Sigmoid colon (tissue), 7 donors: ENCODE results near the gene TRIM41. TPM values are rescaled to one million over a fixed set of nuclear protein-coding genes. Genes with fewer than 3 reads are reported as not detected.
A peak's percentile ranks its signal among the peaks of the same experiment; 100 is the strongest.

Experiments
- DNase-seq: peaks from one replicate; pipeline ENCODE4 v3.0.0-alpha.2; 2019
- H3K27ac ChIP-seq, 4 donors: fragments of 200-600 bp; sonication (generic); one replicate each; pipeline ENCODE4 v1.5.1; 2016 to 2019; ENCODE audit warnings: mild to moderate bottlenecking in 1 of 4
- H3K27me3 ChIP-seq, 3 donors: fragments of 200-600 bp; sonication (generic); one replicate each; pipeline ENCODE4 v1.5.1; 2019; ENCODE audit warnings: mild to moderate bottlenecking in 1 of 3
- H3K36me3 ChIP-seq, 4 donors: fragments of 200-600 bp; sonication (generic); one replicate each; pipeline ENCODE4 v1.5.1; 2016 to 2019
- H3K4me1 ChIP-seq, 4 donors: fragments of 200-600 bp; sonication (generic); one replicate each; pipeline ENCODE4 v1.5.1; 2017 to 2019
- H3K4me3 ChIP-seq, 4 donors: fragments of 200-600 bp; sonication (generic); one replicate each; pipeline ENCODE4 v1.5.1; 2017 to 2019; ENCODE audit warnings: mild to moderate bottlenecking in 2 of 4, moderate library complexity in 1 of 4
- H3K9me3 ChIP-seq, 4 donors: fragments of 200-600 bp in 3 of 4; sonication (generic) in 3 of 4; one replicate each; pipeline versions ENCODE4 v1.5.1 to v1.6.1; 2013 to 2019
- EP300 ChIP-seq, 4 donors: sonication (generic); formaldehyde crosslinking; IDR thresholded peaks; one replicate each; pipeline ENCODE4 v1.6.1; 2017; ENCODE audit warnings: antibody characterized with exemption in 4 of 4
- POLR2A ChIP-seq, 2 donors: fragments of 450-650 bp; IDR thresholded peaks; one replicate each; pipeline ENCODE4 v1.6.1; 2016; ENCODE audit warnings: antibody characterized with exemption in 2 of 2, mild to moderate bottlenecking in 2 of 2, moderate library complexity in 2 of 2
- POLR2AphosphoS5 ChIP-seq, 4 donors: sonication (generic); formaldehyde crosslinking; IDR thresholded peaks; one replicate each; pipeline ENCODE4 v1.6.1; 2017; ENCODE audit warnings: antibody characterized with exemption in 4 of 4
- WGBS, 2 donors: extraction: QIAGEN DNeasy Blood & Tissue Kit; methylation state at CpG; one replicate each; pipeline ENCODE4 v1.1.7; 2013; 5-methylcytosine and 5-hydroxymethylcytosine counted together
- intact Hi-C: fragments of 100-400 bp; cut with DNase I; formaldehyde crosslinking; loops from one replicate; pipeline ENCODE4 v1.15.1; 2023
- polyA plus RNA-seq, 3 donors: library from polyadenylated mRNA; stranded (reverse); fragments of 200-250 nt; gene quantifications; one replicate each; pipeline ENCODE4 v1.2.3, GENCODE V29; 2013
- total RNA-seq, 4 donors: library from RNA; depleted of rRNA; stranded (reverse); fragments of >200 nt; gene quantifications; one replicate each; pipeline ENCODE4 v1.1.0, GENCODE V29; 2016
- TF ChIP-seq, protein P1 (sequence below), 4 experiments: fragments of 450-650 bp in 3 of 4; fragments of 200-600 bp in 1 of 4; IDR thresholded peaks; one replicate each; pipeline ENCODE4 v1.5.1; 2016 to 2019; ENCODE audit warnings: antibody characterized with exemption in 4 of 4, mild to moderate bottlenecking in 3 of 4, moderate library complexity in 2 of 4
- donor health status: healthy with polysubstance abuse.
- donor health status: Bipolar disorder and iron deficiency.
- donor health status: healthy.

Gene TRIM41
- total and polyA plus RNA-seq, 7 donors = 8.2 to 25.3 (median 14.1) TPM

DNA sequence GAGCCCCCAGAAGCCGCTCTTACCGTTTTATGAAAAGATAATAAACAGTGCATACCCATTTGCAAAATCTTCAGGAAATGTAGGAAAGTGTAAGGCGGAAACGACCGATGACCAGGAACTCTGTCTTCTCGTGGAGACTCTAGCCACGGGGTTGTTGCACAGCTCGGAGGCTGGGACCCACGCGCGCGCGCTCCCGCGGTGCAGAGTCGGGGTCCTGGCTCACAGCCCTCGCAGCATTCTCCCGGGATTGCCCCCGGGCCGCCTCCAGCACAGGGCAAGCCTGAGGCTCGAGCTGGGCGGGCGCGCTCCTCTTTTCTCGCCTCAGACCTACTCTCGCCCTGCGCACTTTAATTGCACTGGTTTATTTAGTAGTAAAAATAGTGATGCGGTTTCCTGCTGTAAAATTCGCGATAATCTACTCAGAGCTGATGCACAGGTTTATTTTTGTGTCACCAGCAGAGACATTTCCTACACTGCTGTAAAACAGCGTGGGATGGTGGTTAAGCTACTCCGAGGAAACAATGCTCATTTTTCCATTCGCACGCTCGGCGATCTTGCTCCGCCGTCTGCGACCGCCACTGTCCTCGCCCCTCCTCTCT lies 33.6 kb upstream of the TRIM41 start:
- WGBS, 2 donors = 0% methylated on average over 41 of the region's 41 CpGs
- H3K36me3 ChIP-seq = no peaks in the 10 kb centered on the region
- intact Hi-C loops = loop anchor here (10.0 kb wide), 1 partner anchor 385 kb away; the partner anchor contains the start of gene MGAT1
- no peaks in the 10 kb centered on the region for H3K9me3 ChIP-seq
- H3K27me3 ChIP-seq = no peaks in the 10 kb centered on the region
- H3K4me3 ChIP-seq = peak overlapping the region; percentile 60 to 68 (median 64)
- H3K4me1 ChIP-seq = peaks cover 7 to 39% (median 10%) of the 10 kb centered on the region in 4 donors
- TF ChIP-seq EP300 (IDR thresholded peaks at IDR 0.05) = no peak
- no peak for TF ChIP-seq POLR2AphosphoS5 (IDR thresholded peaks at IDR 0.05)
- no peak for TF ChIP-seq POLR2A (IDR thresholded peaks at IDR 0.05)
- TF ChIP-seq, protein P1, sequence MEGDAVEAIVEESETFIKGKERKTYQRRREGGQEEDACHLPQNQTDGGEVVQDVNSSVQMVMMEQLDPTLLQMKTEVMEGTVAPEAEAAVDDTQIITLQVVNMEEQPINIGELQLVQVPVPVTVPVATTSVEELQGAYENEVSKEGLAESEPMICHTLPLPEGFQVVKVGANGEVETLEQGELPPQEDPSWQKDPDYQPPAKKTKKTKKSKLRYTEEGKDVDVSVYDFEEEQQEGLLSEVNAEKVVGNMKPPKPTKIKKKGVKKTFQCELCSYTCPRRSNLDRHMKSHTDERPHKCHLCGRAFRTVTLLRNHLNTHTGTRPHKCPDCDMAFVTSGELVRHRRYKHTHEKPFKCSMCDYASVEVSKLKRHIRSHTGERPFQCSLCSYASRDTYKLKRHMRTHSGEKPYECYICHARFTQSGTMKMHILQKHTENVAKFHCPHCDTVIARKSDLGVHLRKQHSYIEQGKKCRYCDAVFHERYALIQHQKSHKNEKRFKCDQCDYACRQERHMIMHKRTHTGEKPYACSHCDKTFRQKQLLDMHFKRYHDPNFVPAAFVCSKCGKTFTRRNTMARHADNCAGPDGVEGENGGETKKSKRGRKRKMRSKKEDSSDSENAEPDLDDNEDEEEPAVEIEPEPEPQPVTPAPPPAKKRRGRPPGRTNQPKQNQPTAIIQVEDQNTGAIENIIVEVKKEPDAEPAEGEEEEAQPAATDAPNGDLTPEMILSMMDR (IDR thresholded peaks at IDR 0.05) = no peak
- DNase-seq = no peak
- H3K27ac ChIP-seq = peak overlapping the region; percentile 82 to 93 (median 90)

DNA sequence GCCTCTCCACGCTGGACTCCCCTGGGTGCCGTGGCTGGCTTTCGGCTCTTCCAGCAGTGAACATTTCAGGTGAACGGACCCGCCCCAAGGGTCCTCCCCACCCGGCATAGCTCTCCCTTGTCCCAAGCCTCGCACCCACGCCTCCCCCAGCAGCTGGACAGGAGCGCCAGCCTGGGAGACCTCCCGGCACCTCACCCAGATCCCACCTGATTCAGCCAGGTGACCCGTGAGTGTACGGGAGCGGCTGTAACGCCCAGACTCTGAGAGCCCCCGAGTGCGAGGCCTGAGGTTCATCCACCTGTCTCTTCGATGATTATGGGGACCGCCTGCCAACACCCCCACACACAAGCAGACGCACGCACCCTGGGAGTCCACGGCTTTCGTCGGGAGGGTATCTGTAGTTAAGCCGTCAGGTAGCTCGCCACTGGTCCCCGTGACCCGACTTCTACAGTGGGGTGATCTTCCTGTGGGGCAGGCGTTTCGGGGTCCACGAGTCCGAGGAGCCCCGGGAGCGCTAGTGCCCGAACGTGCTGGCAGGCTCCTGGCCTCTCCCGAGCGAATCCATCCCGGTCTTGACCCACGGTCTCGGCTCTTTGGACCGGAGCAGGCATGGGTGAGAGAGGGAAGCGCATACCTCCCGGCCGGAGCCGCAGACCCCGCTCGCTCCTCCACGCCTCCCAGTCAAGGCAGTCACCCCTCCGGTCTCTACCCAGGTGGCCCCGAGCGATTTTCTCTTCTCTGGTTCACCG lies 32.9 kb upstream of the TRIM41 start:
- no peaks in the 10 kb centered on the region for H3K36me3 ChIP-seq
- peaks cover 7 to 33% (median 8%) of the 10 kb centered on the region in 4 donors for H3K4me1 ChIP-seq
- peak; percentile 75 for DNase-seq
- peak overlapping the region; percentile 82 to 93 (median 90) for H3K27ac ChIP-seq
- WGBS, 2 donors = 0 to 1% methylated on average over 52 of the region's 52 CpGs
- TF ChIP-seq POLR2A (IDR thresholded peaks at IDR 0.05) = no peak
- no peak for TF ChIP-seq POLR2AphosphoS5 (IDR thresholded peaks at IDR 0.05)
- TF ChIP-seq, protein P1 (IDR thresholded peaks at IDR 0.05) = no peak
- TF ChIP-seq EP300 (IDR thresholded peaks at IDR 0.05) = no peak
- peak overlapping the region; percentile 60 to 68 (median 64) for H3K4me3 ChIP-seq
- intact Hi-C loops = loop anchor here (2.0 to 10.0 kb wide), 2 partner anchors 71 to 385 kb away; partner anchors contain the start of genes MGAT1 and TRIM52
- H3K9me3 ChIP-seq = no peaks in the 10 kb centered on the region
- no peaks in the 10 kb centered on the region for H3K27me3 ChIP-seq

DNA sequence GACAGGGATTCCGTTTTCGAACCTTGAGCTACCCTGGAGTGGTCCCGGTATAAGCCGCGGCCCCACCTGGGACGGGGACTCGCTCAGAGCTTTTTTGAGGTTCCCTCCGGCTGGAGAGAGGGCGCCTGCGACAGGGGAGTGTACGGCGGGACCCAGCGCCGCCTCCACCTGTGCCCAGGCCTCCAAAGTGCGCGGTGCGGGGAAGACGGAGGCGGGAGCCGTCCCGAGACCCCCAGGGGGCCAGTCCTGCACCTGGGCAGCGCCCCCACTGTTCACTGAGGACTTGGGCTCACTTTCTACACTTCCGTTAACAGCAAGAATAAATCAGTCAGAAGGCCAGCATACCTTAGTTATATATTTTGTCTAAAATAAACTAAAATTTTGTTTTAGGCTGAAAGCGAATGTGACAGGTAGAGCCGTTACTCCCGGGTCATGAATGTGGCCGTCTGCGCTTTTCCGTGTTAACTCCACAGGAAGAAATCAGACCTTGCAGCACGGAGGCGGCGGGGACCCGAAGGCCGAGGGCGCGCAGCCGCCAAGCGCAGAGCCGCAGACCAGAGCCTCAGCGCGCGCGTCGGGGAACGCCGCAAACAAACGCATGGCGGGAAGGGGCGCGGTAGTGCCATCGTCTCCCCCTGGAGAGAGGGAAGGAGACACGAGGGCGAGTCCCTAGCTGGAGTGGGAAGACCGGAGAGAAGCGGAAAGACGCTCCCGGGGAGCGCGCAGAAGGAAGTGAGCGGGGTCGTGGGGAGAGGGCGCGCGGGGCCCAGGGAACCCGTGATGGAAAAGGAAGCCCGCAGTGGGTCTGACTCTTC lies 32.2 kb upstream of the TRIM41 start:
- WGBS, 2 donors = 0 to 1% methylated on average over 66 of the region's 66 CpGs
- intact Hi-C loops = loop anchor here (1.0 to 2.0 kb wide), 4 partner anchors 15 to 70 kb away; partner anchors contain the start of gene TRIM52
- H3K4me3 ChIP-seq = peak overlapping the region; percentile 60 to 68 (median 64)
- peak; percentile 75 for DNase-seq
- TF ChIP-seq POLR2A (IDR thresholded peaks at IDR 0.05) (no peak), POLR2AphosphoS5 (IDR thresholded peaks at IDR 0.05) (no peak), EP300 (IDR thresholded peaks at IDR 0.05) (no peak)
- TF ChIP-seq, protein P1 (IDR thresholded peaks at IDR 0.05) = no peak
- H3K27me3 ChIP-seq = no peaks in the 10 kb centered on the region
- no peaks in the 10 kb centered on the region for H3K9me3 ChIP-seq
- H3K4me1 ChIP-seq = peaks cover 7 to 33% (median 8%) of the 10 kb centered on the region in 4 donors
- H3K27ac ChIP-seq = peak overlapping the region; percentile 82 to 93 (median 90)
- no peaks in the 10 kb centered on the region for H3K36me3 ChIP-seq

DNA sequence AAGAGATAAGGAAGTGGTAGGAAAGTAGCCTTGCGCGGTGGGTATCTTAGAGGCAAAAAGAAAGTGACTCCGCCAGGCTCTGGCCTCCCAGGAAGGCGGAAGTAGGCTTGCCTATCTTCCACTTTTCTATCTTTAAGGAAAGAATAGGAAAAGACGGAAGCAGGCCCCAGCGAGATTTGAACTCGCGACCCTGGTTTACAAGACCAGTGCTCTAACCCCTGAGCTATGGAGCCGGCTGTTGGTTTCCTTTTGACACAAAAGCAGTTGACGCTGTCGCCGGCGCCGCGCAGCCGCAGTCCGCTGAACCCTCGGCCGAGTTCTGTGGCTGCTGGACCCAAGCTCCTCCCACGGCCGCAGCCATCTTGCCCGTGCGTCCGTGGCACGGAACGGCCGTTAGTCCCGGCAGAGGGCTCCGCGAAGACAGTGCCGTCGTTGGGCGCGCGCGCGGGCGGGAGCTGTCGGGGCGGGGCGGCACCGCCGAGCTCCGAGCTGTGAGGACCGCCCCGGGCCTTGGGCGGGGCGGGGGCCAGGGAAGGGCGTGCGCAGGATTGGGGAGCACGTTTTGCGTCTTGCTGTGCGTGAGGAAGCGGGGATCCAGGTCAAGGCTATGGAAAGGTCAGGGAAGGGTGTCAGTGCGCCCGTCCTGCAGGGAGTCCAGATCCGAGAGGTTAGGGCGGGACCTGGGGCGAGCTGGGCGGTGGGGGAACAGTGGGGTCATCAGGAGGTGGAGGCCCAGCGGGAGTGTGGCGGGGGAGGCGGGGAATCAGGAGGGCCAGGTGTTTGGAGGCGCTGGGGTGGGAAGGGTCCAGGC lies 31.4 kb upstream of the TRIM41 start:
- TF ChIP-seq POLR2A (IDR thresholded peaks at IDR 0.05) (peak in 1 of 2 donors; percentile 33), POLR2AphosphoS5 (IDR thresholded peaks at IDR 0.05) (peak; percentile 59 to 86 (median 76)), EP300 (IDR thresholded peaks at IDR 0.05) (no peak)
- TF ChIP-seq, protein P1 (IDR thresholded peaks at IDR 0.05) = no peak
- 0 to 1% methylated on average over 64 of the region's 64 CpGs for WGBS, 2 donors
- intact Hi-C loops = loop anchor here (1.0 to 2.0 kb wide), 4 partner anchors 15 to 69 kb away; partner anchors contain the start of gene TRIM52
- Histone ChIP-seq H3K27ac (peak overlapping the region; percentile 82 to 93 (median 90)), H3K4me3 (peak overlapping the region; percentile 60 to 68 (median 64)), H3K27me3 (no peaks in the 10 kb centered on the region), H3K9me3 (no peaks in the 10 kb centered on the region), H3K36me3 (no peaks in the 10 kb centered on the region), H3K4me1 (peaks cover 7 to 33% (median 8%) of the 10 kb centered on the region in 4 donors)
- DNase-seq = peak; percentile 97
